ENCODE data around the gene ATP2B2. TPM values are rescaled to one million over a fixed set of nuclear protein-coding genes. Genes with fewer than 3 reads are reported as not detected.

The ATP2B2 gene
- total RNA-seq, 4 donors from 2014 or later, result 0.86 to 2.2 (median 1.0) TPM; not detected in 1

GRCh38 chr3:10472877-10473440 lies 32.4 kb downstream of the ATP2B2 start:
- DNase-seq (ENCODE audit: low spot score in 2 of 2), result no peak
- Histone ChIP-seq H3K36me3 (no peaks in the 10 kb centered on the region), H3K27ac (no peak overlapping the region), H3K4me3 (no peak overlapping the region), H3K4me1 (no peaks in the 10 kb centered on the region), H3K27me3 (peaks cover 49% of the 10 kb centered on the region), H3K9me3 (no peaks in the 10 kb centered on the region)
- TF ChIP-seq POLR2AphosphoS5 (IDR thresholded peaks at IDR 0.05) (no peak), POLR2A (IDR thresholded peaks at IDR 0.05) (no peak), EP300 (IDR thresholded peaks at IDR 0.05) (no peak)
- TF ChIP-seq, protein P1, sequence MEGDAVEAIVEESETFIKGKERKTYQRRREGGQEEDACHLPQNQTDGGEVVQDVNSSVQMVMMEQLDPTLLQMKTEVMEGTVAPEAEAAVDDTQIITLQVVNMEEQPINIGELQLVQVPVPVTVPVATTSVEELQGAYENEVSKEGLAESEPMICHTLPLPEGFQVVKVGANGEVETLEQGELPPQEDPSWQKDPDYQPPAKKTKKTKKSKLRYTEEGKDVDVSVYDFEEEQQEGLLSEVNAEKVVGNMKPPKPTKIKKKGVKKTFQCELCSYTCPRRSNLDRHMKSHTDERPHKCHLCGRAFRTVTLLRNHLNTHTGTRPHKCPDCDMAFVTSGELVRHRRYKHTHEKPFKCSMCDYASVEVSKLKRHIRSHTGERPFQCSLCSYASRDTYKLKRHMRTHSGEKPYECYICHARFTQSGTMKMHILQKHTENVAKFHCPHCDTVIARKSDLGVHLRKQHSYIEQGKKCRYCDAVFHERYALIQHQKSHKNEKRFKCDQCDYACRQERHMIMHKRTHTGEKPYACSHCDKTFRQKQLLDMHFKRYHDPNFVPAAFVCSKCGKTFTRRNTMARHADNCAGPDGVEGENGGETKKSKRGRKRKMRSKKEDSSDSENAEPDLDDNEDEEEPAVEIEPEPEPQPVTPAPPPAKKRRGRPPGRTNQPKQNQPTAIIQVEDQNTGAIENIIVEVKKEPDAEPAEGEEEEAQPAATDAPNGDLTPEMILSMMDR (IDR thresholded peaks at IDR 0.05), result no peak
- 95% methylated on average over 2 of the region's 2 CpGs for WGBS

- Histone ChIP-seq H3K27me3 (peaks cover 50% of the 10 kb centered on the region), H3K27ac (no peak overlapping the region), H3K9me3 (no peaks in the 10 kb centered on the region), H3K36me3 (no peaks in the 10 kb centered on the region), H3K4me3 (no peak overlapping the region), H3K4me1 (no peaks in the 10 kb centered on the region)
- no peak for TF ChIP-seq POLR2A (IDR thresholded peaks at IDR 0.05)
- TF ChIP-seq, protein P1 (IDR thresholded peaks at IDR 0.05), result no peak
- TF ChIP-seq EP300 (IDR thresholded peaks at IDR 0.05), result no peak
- no peak for TF ChIP-seq POLR2AphosphoS5 (IDR thresholded peaks at IDR 0.05)
- 16% methylated on average over 11 of the region's 20 CpGs for WGBS
- DNase-seq (ENCODE audit: low spot score in 2 of 2), result no peak
Observed at GRCh38 chr3:10471054-10471688, 34.2 kb downstream of the ATP2B2 start.

DNA sequence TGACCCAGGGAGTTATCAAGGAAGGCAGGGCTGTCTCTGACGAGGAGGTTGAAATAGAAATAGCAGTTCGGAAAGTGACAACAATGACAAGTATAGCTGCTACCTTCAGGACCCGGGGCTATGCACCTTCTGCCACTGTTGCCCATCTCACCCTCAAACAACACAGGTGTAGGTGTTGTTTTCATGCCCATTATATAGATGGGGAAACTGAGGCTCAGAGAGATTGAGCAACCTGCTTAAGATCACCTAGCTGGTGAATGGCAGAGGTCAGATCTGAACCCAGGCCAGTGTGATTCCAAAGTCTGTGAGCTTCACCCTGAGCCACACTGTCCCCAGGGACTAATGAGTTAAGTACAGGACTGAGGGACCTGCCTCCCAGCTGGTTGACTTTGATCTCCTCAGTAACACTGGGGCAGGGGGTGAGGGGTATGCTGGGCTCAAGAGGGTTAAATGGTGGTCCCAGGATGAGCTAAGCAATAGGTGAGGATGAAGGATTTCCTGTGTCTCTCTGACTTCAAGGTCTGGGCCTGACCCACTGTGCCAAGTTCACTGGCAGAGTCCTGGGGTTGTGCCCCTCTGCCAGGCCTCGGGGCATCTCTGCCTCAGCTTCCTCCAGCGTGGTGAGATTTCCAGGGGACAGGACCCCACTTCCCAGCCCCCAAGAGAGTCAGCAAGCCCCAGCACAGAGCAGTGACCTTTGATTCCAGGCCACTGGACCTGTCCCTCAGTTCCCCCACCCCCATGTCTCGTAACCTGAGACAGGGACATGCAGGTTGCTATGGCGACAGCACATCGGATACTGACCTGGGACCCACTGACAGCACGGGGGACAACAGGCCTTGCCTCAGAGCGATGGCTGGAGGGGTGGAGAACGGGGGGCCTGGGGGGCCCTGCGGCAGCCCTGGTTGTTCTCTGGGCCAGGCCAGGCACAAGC lies 35.0 kb downstream of the ATP2B2 start:
- TF ChIP-seq POLR2A (IDR thresholded peaks at IDR 0.05) (no peak), EP300 (IDR thresholded peaks at IDR 0.05) (no peak), POLR2AphosphoS5 (IDR thresholded peaks at IDR 0.05) (no peak)
- TF ChIP-seq, protein P1 (IDR thresholded peaks at IDR 0.05), result no peak
- Histone ChIP-seq H3K4me1 (no peaks in the 10 kb centered on the region), H3K36me3 (no peaks in the 10 kb centered on the region), H3K27ac (no peak overlapping the region), H3K4me3 (no peak overlapping the region), H3K9me3 (no peaks in the 10 kb centered on the region), H3K27me3 (peaks cover 50% of the 10 kb centered on the region)
- WGBS, result 52% methylated on average over 7 of the region's 12 CpGs
- DNase-seq (ENCODE audit: low spot score in 2 of 2), result no peak

DNA sequence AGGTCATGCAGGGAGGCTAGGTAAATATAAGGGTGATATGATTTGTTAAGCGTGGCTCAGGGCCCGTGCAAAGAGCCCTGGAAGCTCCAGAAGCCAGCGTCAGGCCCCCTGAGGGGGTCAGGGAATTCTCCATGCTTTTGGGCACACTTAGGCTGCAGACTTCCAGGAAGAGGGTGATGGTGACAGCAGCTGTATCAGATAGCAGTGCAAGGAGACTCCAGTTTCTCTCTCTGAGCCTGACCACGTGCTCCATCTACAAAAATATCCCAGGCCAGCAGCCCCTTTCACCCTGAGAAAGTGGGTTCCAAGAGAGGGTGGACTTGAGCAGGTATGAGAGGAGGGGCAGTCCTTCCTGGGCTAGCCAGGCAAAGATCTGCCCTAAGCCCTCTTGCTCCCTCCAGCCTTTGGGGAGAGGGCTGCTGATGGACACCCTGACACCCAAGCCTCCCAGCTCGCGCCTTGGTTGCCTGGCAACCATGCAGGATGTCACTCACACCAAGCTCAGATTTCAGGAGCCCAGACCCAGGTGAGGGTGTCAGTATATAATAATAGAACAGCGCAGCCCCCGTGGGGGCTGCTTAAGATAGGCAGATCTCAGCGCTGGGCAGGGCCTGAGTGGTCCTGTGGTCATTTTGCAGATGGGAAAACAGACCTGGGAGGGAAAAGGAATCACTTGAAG lies 35.8 kb downstream of the ATP2B2 start:
- Histone ChIP-seq H3K27ac (no peak overlapping the region), H3K36me3 (no peaks in the 10 kb centered on the region), H3K27me3 (peaks cover 50% of the 10 kb centered on the region), H3K4me1 (no peaks in the 10 kb centered on the region), H3K9me3 (no peaks in the 10 kb centered on the region), H3K4me3 (no peak overlapping the region)
- no peak for DNase-seq (ENCODE audit: low spot score in 2 of 2)
- TF ChIP-seq POLR2AphosphoS5 (IDR thresholded peaks at IDR 0.05) (no peak), POLR2A (IDR thresholded peaks at IDR 0.05) (no peak)
- TF ChIP-seq, protein P1 (IDR thresholded peaks at IDR 0.05), result no peak
- WGBS, result 40% methylated on average over 9 of the region's 9 CpGs
